Activated CD4-positive, alpha-beta memory T cell treated with anti-CD3 and anti-CD28 coated beads for 36 hours (primary cell): ENCODE data around the gene TUT1. TPM values are rescaled to one million over a fixed set of nuclear protein-coding genes. Genes with fewer than 3 reads are reported as not detected.

Source experiments
- CTCF ChIA-PET: fragments of 350-600 bp; sonication (Branson Sonifier 250); formaldehyde crosslinking; loops from one replicate; lab custom pipeline; 2021; ENCODE audit warnings: antibody characterized with exemption, inconsistent platforms; lab: Charles Lee
- POLR2A ChIA-PET: fragments of 350-600 bp; sonication (Branson Sonifier 250); formaldehyde crosslinking; loops from one replicate; lab custom pipeline; 2021; ENCODE audit warnings: antibody characterized with exemption; lab: Charles Lee
- DNase-seq: peaks from one replicate; pipeline ENCODE4 v3.0.0-alpha.2; 2020
- H3K27ac Mint-ChIP-seq: one replicate; pipeline ENCODE4 v1.8.0; 2021; ENCODE audit warnings: mixed read lengths
- H3K27me3 Mint-ChIP-seq: one replicate; pipeline ENCODE4 v1.8.0; 2021; ENCODE audit warnings: mixed read lengths
- H3K36me3 Mint-ChIP-seq: one replicate; pipeline ENCODE4 v1.8.0; 2021; ENCODE audit warnings: mixed read lengths
- H3K4me1 Mint-ChIP-seq: one replicate; pipeline ENCODE4 v1.8.0; 2021; ENCODE audit warnings: low read depth, mixed read lengths
- H3K4me3 Mint-ChIP-seq: one replicate; pipeline ENCODE4 v1.8.0; 2021; ENCODE audit warnings: mild to moderate bottlenecking, mixed read lengths
- H3K9me3 Mint-ChIP-seq: one replicate; pipeline ENCODE4 v1.8.0; 2021; ENCODE audit warnings: mixed read lengths
- intact Hi-C: fragments of 100-400 bp; cut with micrococcal nuclease; formaldehyde crosslinking; loops from one replicate; pipeline ENCODE4 v1.15.1; 2023
- total RNA-seq, 2 experiments: library from RNA; stranded (reverse); gene quantifications; one replicate each; pipeline ENCODE4 v1.2.3, GENCODE V29; 2021

The TUT1 gene
- total RNA-seq, 2 experiments from 2014 or later: 32.7 to 34.2 TPM

GRCh38 chr11:62613291-62613778, 22.0 kb upstream of the TUT1 start:
- no peaks in the 10 kb centered on the region for H3K27me3 Mint-ChIP-seq
- CTCF ChIA-PET: interaction anchor here (0.6 to 2.4 kb wide), 6 partner anchors 8 to 52 kb away, joined by 3 to 18 read pairs (median 4); partner anchors contain the start of genes B3GAT3, C11orf98, CSKMT and MTA2
- H3K27ac Mint-ChIP-seq: peak overlapping the region; percentile 86
- no peaks in the 10 kb centered on the region for H3K9me3 Mint-ChIP-seq
- peaks cover 27% of the 10 kb centered on the region for H3K36me3 Mint-ChIP-seq
- no peak for DNase-seq
- H3K4me3 Mint-ChIP-seq: peak overlapping the region; percentile 49
- intact Hi-C loops: loop anchor here (1.0 to 5.0 kb wide), 6 partner anchors 9 to 243 kb away; partner anchors contain the start of genes C11orf98, CSKMT and GANAB
- H3K4me1 Mint-ChIP-seq: peaks cover 40% of the 10 kb centered on the region
- POLR2A ChIA-PET: interaction anchor here (0.6 to 4.3 kb wide), 6 partner anchors 8 to 161 kb away, joined by 3 to 38 read pairs (median 5); partner anchors contain the start of genes B3GAT3, C11orf98, CSKMT and MTA2

- Mint-ChIP-seq H3K36me3 (peaks cover 30% of the 10 kb centered on the region), H3K4me3 (peak within 1 kb of the TSS; percentile 90), H3K4me1 (peaks cover 45% of the 10 kb centered on the region), H3K27me3 (no peaks in the 10 kb centered on the region), H3K9me3 (no peaks in the 10 kb centered on the region), H3K27ac (peak within 1 kb of the TSS; percentile 95)
- intact Hi-C loops: loop anchor here (1.0 to 5.0 kb wide), 7 partner anchors 10 to 244 kb away; partner anchors contain the start of genes C11orf98, CSKMT and GANAB
- CTCF ChIA-PET: interaction anchor here (0.6 to 2.4 kb wide), 22 partner anchors 9 to 193 kb away, joined by 3 to 31 read pairs (median 4); partner anchors contain the start of genes B3GAT3, C11orf98, CSKMT and EEF1G
- POLR2A ChIA-PET: interaction anchor here (0.6 to 4.3 kb wide), 11 partner anchors 9 to 162 kb away, joined by 3 to 38 read pairs (median 6); partner anchors contain the start of genes B3GAT3, C11orf98, CSKMT and GANAB
- peak; percentile 90 for DNase-seq
Measured at GRCh38 chr11:62612366-62613290, 21.3 kb upstream of the TUT1 start, which contains the start of the genes EML3 and ROM1. EML3 (minus strand) TSS chr11:62612775; CDS start chr11:62612457, 318 bp downstream. ROM1 (plus strand) TSS chr11:62613257; CDS start chr11:62613282, 25 bp downstream.

- Mint-ChIP-seq H3K27me3 (no peaks in the 10 kb centered on the region), H3K4me3 (peak overlapping the region; percentile 90), H3K4me1 (peaks cover 47% of the 10 kb centered on the region), H3K27ac (peak overlapping the region; percentile 95), H3K36me3 (peaks cover 37% of the 10 kb centered on the region), H3K9me3 (no peaks in the 10 kb centered on the region)
- DNase-seq: peak; percentile 68
- ChIA-PET POLR2A (interaction anchor here (1.1 to 4.3 kb wide), 10 partner anchors 10 to 60 kb away, joined by 3 to 38 read pairs (median 6); partner anchors contain the start of genes B3GAT3, C11orf98, CSKMT and GANAB), CTCF (interaction anchor here (0.6 to 2.4 kb wide), 26 partner anchors 10 to 282 kb away, joined by 3 to 31 read pairs (median 4); partner anchors contain the start of genes B3GAT3, C11orf98, CSKMT and EEF1G)
- intact Hi-C loops: loop anchor here (1.0 to 5.0 kb wide), 6 partner anchors 12 to 245 kb away; partner anchors contain the start of genes C11orf98, CSKMT and GANAB
Measured at GRCh38 chr11:62611705-62612365, 20.5 kb upstream of the TUT1 start.

GRCh38 chr11:62610814-62611704, 19.7 kb upstream of the TUT1 start:
- peaks cover 37% of the 10 kb centered on the region for H3K36me3 Mint-ChIP-seq
- H3K4me3 Mint-ChIP-seq: peak overlapping the region; percentile 90
- POLR2A ChIA-PET: interaction anchor here (1.1 to 4.3 kb wide), 9 partner anchors 10 to 61 kb away, joined by 3 to 38 read pairs (median 6); partner anchors contain the start of genes B3GAT3, C11orf98, CSKMT and GANAB
- CTCF ChIA-PET: interaction anchor here (0.6 to 2.4 kb wide), 25 partner anchors 9 to 282 kb away, joined by 3 to 31 read pairs (median 4); partner anchors contain the start of genes B3GAT3, C11orf98, CSKMT and EEF1G
- intact Hi-C loops: loop anchor here (5.0 kb wide), 2 partner anchors 81 to 231 kb away; no protein-coding TSS in a partner anchor
- DNase-seq: no peak
- no peaks in the 10 kb centered on the region for H3K9me3 Mint-ChIP-seq
- H3K4me1 Mint-ChIP-seq: peaks cover 47% of the 10 kb centered on the region
- peak overlapping the region; percentile 95 for H3K27ac Mint-ChIP-seq
- H3K27me3 Mint-ChIP-seq: no peaks in the 10 kb centered on the region

- peaks cover 48% of the 10 kb centered on the region for H3K4me1 Mint-ChIP-seq
- peaks cover 38% of the 10 kb centered on the region for H3K36me3 Mint-ChIP-seq
- peak overlapping the region; percentile 90 for H3K4me3 Mint-ChIP-seq
Measured at GRCh38 chr11:62610403-62610802, 19.1 kb upstream of the TUT1 start.

GRCh38 chr11:62608776-62609175, 17.5 kb upstream of the TUT1 start:
- H3K4me1 Mint-ChIP-seq: peaks cover 41% of the 10 kb centered on the region
- ChIA-PET CTCF (interaction anchor here (2.6 kb wide), 1 partner anchor 86 kb away, joined by 9 read pairs; no protein-coding TSS in a partner anchor), POLR2A (interaction anchor here (0.7 kb wide), 1 partner anchor 66 kb away, joined by 3 read pairs; no protein-coding TSS in a partner anchor)
- H3K4me3 Mint-ChIP-seq: no peak overlapping the region
- H3K27me3 Mint-ChIP-seq: no peaks in the 10 kb centered on the region
- no peak for DNase-seq
- H3K27ac Mint-ChIP-seq: no peak overlapping the region
- intact Hi-C loops: no loop called here
- peaks cover 47% of the 10 kb centered on the region for H3K36me3 Mint-ChIP-seq
- H3K9me3 Mint-ChIP-seq: no peaks in the 10 kb centered on the region

More at GRCh38 chr11:62610403-62610802, 19.1 kb upstream of the TUT1 start:
- DNase-seq: no peak
- POLR2A ChIA-PET: interaction anchor here (1.4 to 4.3 kb wide), 6 partner anchors 9 to 61 kb away, joined by 6 to 38 read pairs (median 8); partner anchors contain the start of genes B3GAT3, C11orf98, CSKMT and INTS5
- peak overlapping the region; percentile 65 for H3K27ac Mint-ChIP-seq
- CTCF ChIA-PET: interaction anchor here (0.6 to 2.6 kb wide), 4 partner anchors 19 to 186 kb away, joined by 3 to 9 read pairs (median 4); partner anchors contain the start of genes TUT1 and ZBTB3
- no peaks in the 10 kb centered on the region for H3K9me3 Mint-ChIP-seq
- intact Hi-C loops: loop anchor here (5.0 kb wide), 2 partner anchors 82 to 232 kb away; no protein-coding TSS in a partner anchor
- no peaks in the 10 kb centered on the region for H3K27me3 Mint-ChIP-seq

- no peaks in the 10 kb centered on the region for H3K9me3 Mint-ChIP-seq
Measured at GRCh38 chr11:62607714-62608113, 16.4 kb upstream of the TUT1 start.

GRCh38 chr11:62605902-62606301, 14.6 kb upstream of the TUT1 start:
- Mint-ChIP-seq H3K9me3 (no peaks in the 10 kb centered on the region), H3K27me3 (no peaks in the 10 kb centered on the region), H3K27ac (peak overlapping the region; percentile 5), H3K4me1 (peaks cover 46% of the 10 kb centered on the region), H3K4me3 (no peak overlapping the region), H3K36me3 (peaks cover 52% of the 10 kb centered on the region)
- CTCF ChIA-PET: no interaction called here
- DNase-seq: no peak
- intact Hi-C loops: no loop called here
- POLR2A ChIA-PET: interaction anchor here (1.2 kb wide), 1 partner anchor 15 kb away, joined by 3 read pairs; the partner anchor contains the start of gene TUT1

More at GRCh38 chr11:62607714-62608113, 16.4 kb upstream of the TUT1 start:
- ChIA-PET CTCF (interaction anchor here (0.7 to 2.6 kb wide), 2 partner anchors 15 to 87 kb away, joined by 3 to 9 read pairs; no protein-coding TSS in a partner anchor), POLR2A (no interaction called here)
- H3K4me3 Mint-ChIP-seq: no peak overlapping the region
- peak overlapping the region; percentile 32 for H3K27ac Mint-ChIP-seq
- H3K36me3 Mint-ChIP-seq: peaks cover 54% of the 10 kb centered on the region
- no peak for DNase-seq
- intact Hi-C loops: no loop called here
- H3K27me3 Mint-ChIP-seq: no peaks in the 10 kb centered on the region
- peaks cover 46% of the 10 kb centered on the region for H3K4me1 Mint-ChIP-seq

GRCh38 chr11:62605467-62605866, 14.1 kb upstream of the TUT1 start:
- DNase-seq: no peak
- H3K9me3 Mint-ChIP-seq: no peaks in the 10 kb centered on the region
- intact Hi-C loops: no loop called here
- no peak overlapping the region for H3K4me3 Mint-ChIP-seq
- H3K36me3 Mint-ChIP-seq: peaks cover 55% of the 10 kb centered on the region
- ChIA-PET CTCF (no interaction called here), POLR2A (interaction anchor here (0.6 to 1.2 kb wide), 2 partner anchors 10 to 14 kb away, joined by 3 read pairs; partner anchors contain the start of gene TUT1)
- peaks cover 41% of the 10 kb centered on the region for H3K4me1 Mint-ChIP-seq
- no peaks in the 10 kb centered on the region for H3K27me3 Mint-ChIP-seq
- H3K27ac Mint-ChIP-seq: no peak overlapping the region
